Measurements from ENCODE around the gene ABCA4.
"Not testable (repeated sequence)": the region's sequence is repeated elsewhere in the genome, so short reads cannot be mapped to it uniquely, and the experiment has no call there.

The ABCA4 gene

DNA sequence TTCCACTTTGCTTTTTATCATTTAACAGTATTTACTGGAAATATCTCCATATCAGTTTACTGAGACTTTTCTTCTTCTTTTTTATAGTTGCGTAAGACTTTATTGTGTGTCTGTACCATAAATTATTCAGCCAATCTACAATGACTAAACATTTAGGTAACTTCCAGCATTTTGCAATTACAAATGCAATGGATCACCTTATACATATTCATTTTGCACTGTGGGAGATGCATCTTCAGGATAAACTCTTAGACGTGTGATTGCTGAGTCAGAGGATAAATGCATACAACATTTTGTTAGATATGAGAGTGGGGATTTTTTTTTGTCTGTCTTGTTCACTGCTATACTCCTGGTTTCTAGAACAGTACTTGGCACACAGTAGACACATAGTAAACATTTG is 116.0 kb downstream of the ABCA4 start:
- DNase-seq (ENCODE audit: low spot score) = peak; percentile 20

DNA sequence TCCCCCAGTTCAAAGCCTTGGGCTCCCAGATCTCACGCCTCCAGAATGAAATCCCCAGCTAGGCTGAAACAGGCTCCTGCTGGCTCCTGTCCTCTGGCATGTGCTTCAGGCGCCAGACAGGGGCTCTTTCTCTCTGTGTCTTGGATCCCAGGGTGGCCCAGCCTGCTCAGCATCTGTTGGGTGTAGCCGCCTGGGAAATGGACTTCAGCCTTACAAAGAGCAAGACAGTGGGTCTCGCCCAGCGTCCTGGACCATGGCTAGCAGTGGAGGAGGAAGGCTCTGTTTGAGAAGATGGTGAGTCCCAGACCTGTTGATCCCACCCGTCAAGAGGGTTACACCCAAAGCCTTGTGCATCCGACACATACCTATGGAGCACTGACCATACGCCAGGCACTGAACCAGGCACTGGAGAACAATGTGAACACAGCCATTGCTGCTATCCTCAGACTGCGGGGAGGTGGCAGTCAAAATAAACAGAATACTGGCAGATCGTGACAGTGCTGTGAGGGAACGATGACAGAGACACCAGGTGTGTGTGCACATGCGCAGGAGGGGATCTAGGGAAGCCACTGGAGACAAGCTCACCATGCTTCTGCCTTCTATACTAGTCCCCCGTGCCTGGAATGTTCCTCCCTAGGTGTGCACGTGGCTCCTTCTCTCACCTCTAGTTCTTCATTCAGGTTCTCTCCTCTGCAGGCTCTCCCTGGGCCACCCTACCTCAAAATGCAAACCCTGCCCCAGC is 118.7 kb downstream of the ABCA4 start:
- DNase-seq (ENCODE audit: low spot score) = no peak

DNA sequence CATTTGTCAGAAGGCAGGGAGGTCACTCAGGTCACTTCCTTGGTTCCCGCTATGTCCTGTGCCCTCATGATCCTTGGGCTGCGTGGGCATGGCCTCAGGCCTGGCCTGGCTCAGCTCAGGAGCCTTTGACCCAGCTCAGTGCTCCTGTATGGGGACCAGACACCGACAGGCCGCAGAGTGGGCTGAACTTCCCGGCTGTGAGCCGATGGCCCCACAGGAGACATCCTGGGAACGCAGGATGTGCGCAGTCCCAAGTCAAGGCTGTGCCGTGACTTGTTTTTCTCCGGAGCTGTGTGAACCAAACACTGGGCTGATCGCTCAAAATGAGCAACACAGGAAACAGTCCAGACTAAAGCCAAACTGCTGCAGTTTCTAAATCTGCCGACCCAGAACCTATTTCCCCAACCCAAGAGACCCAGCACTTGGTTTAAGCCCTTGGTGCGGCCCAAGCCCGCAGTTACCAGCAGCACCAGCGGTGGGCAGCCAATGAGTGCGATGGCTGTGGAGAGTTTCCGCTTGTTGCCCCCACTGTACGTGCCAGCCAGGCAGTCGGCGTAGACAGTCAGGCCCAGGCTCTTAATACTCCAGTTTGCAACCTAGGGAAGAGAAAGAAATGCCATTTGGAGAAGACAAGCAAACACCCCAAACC is 119.4 kb downstream of the ABCA4 start:
- DNase-seq (ENCODE audit: low spot score) = no peak

DNA sequence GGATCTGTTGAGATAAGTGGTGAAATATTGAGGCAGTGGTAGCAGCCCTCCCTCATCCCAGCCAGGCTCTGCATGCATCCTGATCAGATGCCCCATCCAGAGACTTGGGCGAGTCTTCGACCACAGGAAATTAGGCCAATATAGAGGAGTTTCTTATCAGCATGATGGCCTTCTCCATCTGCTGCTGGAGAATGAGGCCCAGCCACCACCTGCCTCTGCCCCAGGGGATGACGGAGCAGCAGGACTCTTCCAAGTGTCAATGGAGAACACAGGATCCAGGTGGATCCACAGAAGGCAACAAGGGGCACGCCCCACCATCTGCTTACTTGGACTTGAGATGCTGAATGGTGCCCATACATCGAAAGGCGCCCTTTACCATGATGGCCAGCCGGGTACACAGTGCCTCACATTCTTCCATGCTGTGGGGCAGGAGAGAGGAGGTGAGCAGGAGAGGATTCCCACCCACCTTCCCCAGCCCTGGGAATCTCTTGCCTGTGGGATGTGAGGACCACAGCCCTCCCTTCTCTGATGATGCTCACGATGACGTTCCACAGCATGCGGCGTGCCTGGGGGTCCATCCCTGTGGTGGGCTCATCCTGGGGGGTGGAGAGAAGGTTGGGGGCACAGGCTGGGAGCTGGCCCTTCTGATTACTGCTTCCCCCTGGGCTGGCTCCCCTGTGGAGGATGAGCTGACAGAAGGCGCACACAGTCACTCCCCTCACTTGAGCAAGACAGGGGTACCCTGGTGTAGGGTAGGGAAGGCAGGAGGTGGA is 120.3 kb downstream of the ABCA4 start:
- DNase-seq (ENCODE audit: low spot score) = no peak

DNA sequence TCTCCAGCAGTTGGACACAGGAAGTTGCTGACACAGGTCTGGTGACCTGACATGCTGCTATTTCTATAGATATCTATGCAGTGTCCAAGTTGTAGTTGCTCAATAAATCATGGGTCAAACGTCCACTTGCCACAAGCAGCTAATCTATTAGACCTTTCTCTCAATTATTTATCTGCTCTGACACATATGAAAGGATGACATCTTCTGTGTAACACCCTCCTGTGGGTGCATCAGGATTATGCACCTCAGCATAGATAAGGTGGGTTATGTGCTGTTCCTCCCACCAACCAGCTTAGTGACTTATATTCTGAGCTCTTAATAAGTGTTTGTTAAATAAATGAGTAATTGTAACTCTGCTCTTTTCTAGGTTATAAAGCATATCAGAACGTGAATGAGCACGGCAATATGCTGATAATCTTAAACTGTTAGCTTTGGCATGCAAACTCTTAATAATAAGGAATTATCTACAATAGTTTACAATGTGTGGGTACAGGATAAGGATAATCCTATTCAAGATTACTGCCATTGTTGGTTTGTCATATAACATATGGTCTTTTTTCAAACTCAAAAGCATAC is 121.0 kb downstream of the ABCA4 start:
- DNase-seq (ENCODE audit: low spot score) = no peak

DNA sequence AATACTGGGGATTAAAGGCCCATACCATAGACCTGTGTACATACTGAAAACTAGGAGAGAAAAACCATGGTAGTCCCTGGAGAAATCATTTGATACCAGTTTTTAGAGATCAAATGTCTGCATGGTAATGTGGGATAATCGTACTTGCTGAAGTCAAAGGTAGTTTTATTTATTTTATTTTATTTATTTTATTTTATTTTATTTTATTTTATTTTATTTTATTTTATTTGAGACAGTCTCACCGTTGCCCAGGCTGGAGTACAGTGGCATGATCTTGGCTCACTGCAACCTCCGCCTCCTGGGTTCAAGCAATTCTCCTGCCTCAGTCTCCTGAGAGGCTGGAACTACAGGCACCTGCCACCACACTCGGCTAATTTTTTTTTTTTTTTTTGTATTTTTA is 122.4 kb downstream of the ABCA4 start:
- not testable (repeated sequence) for DNase-seq (ENCODE audit: low spot score)

DNA sequence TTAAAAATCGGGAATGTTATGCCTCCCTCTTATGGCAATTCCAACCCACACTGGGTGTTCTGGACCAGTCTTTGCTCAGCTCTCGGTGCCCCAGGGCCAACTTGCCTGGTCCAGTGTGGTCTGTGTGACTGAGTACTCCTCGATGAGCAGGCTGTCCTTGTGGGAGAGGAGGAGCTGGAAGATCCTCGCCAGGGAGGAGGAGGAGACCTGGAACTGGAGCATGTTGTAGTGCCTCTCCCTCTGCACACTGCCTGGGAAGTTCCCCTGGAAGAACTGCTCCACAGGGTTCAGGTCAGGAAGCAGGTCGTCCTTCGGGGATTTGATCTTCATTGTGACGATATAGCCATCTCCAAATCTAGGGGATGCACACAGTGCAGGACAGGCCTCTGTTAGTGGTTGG is 123.2 kb downstream of the ABCA4 start:
- DNase-seq (ENCODE audit: low spot score) = no peak

DNA sequence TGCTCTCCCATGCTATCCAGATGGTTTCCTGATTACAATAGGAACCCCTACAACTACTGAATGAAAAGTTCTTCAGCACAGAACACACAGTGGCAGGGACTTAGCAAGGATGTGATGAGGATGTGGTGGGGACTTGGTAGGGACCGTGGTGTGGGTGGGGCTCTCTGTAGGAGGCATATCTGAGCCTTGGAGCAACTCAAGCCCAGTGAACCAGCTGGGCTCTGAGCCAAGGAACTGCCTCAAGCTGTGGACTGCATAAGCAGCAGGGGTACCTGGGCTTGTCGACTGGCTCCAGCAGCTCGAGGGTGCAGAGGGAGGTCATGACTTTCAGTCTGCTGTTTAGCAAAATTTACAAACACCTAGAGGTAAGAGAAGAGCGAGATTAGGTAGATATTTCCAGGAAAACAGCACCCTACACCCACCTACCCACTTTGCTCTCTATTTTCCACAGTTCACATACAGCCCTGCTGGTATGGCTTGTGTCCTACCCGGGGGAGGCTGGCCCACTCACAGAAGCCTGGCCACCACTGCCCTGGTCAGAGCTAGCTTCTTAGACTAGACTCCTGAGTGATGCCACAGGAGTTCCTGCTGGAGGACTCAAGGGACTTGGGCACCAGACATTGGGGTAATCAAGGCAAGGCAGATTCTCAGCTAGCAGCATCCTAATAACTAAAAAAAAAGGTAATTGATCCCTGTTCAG is 125.0 kb downstream of the ABCA4 start:
- DNase-seq (ENCODE audit: low spot score) = peak; percentile 31

DNA sequence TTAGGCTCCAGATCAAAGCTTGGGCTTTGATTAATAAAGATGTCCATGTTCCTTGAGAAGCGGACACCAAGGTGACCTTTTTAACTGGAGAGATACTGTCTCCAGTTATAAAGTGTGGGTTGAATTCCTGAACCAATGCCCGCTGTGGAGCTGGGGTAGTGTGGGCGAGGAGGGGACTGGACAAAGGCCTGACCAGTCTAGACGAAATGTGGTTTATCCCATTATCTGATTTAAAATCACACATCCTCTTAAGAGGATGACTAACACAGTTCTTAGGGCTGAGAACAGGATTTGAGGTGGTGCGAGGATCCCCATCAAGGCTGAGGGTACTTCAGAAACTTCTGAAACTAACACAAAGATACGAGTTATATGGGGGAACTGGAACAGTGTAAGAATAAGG is 127.2 kb downstream of the ABCA4 start:
- DNase-seq (ENCODE audit: low spot score) = no peak

DNA sequence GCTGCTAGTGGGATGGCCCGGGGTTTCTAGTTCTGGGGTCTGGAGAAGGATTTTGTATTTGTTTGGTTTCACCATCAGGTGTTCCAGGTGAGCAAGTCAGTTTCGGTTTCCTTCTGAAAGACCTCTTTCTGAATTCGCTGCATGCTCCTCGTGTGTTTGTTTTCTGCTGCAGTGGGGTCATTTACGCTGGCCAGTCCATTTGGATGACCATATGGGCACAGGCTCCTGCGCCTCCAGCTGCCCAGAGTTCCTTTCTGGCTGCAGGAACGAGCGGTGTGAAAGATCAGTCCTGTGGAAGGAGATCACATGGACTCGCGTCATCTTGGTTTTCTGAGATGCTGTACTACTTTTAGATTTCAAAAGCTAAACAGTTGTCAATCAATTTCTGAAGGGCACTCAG is 128.0 kb downstream of the ABCA4 start:
- no peak for DNase-seq (ENCODE audit: low spot score)

DNA sequence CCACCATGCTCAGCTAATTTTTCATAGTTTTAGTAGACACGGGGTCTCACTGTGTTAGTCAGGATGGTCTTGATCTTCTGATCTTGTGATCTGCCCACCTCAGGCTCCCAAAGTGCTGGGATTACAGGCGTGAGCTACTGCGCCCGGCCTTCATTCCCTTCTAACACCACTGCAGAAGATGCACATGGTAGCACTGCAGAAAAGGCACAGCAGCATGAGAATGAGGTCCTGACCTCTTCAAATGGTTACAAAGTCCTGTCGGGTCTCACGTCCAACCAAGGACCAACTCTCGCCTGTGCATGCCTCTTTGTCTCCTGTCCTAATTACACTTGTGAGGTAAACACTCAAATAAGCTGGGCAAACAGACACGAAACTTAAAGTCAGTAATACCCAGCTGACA is 128.8 kb downstream of the ABCA4 start:
- DNase-seq (ENCODE audit: low spot score) = no peak

DNA sequence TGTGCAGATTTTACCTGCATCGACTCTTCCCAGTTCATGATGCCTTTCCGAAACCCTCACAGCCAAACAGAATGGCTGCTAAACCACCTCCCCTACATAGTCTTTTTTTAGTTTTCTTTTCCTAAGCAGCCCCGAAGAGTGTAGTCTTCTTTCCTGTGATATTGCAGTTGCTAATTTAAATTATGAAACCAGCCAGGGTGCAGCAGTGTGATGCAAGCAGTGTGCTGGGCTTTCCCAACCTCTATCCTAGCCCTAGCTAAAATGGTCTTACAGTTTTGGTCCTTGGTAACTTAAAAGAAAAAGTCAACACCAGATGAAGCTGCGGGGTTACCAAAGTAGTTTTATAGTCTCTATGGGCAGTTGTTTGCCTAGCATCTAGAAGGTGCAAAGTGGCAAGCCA is 129.7 kb downstream of the ABCA4 start:
- DNase-seq (ENCODE audit: low spot score) = no peak

DNA sequence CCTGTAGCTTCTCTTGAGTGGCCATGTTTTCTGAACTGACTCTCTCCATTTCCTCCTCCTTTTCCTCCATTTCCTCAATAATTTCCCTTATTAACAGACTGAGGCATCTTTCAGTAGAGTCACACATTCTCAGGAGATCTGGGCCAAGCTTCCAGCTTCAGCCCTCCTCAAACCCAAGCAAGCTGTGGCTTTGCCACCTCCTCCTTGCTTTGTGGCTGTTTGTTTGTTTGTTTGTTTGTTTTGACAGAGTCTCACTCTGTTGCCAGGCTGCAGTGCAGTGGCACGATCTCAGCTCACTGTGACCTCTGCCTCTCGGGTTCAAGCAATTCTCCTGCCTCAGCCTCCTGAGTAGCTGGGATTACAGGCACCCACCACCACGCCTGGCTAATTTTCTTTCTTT is 130.5 kb downstream of the ABCA4 start:
- not testable (repeated sequence) for DNase-seq (ENCODE audit: low spot score)

DNA sequence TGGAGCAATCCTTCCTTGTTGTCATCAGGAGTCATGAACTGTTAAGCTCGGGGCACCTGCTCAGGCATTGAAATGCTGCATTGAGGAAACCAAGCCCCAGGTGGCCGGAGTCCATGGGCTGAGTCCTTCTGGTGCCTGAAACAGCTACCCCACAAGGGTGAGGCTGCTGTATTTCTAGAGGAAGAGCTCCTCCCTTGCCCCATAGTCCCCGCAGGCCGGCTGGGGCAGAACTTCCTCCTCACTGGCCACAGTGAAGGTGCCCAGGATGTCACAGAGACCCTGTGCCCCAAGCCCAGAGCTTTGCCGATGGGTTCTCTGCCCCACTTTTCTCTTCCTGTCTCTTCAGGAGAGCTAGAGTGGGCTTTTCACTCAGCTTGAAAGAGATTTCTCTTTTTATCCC is 130.9 kb downstream of the ABCA4 start:
- no peak for DNase-seq (ENCODE audit: low spot score)

DNA sequence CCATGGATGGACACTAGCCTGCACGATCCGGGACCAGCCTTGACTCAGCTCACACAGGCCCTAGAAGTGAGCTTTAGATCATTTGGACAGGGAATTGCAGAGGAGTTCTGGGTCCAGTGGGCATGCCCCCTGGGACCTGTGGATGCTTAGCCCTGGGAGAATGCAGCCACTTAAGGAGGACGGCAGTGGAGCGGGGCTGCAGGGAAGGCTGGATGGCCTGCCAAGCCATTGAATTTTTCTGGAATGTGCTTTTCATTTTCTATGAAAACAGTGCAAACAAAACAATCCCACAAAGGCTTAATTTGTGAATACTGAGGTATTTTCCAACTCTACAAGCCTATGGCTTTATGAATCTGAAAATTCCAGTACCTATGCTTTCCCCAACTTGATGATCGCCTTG is 131.3 kb downstream of the ABCA4 start:
- no peak for DNase-seq (ENCODE audit: low spot score)

DNA sequence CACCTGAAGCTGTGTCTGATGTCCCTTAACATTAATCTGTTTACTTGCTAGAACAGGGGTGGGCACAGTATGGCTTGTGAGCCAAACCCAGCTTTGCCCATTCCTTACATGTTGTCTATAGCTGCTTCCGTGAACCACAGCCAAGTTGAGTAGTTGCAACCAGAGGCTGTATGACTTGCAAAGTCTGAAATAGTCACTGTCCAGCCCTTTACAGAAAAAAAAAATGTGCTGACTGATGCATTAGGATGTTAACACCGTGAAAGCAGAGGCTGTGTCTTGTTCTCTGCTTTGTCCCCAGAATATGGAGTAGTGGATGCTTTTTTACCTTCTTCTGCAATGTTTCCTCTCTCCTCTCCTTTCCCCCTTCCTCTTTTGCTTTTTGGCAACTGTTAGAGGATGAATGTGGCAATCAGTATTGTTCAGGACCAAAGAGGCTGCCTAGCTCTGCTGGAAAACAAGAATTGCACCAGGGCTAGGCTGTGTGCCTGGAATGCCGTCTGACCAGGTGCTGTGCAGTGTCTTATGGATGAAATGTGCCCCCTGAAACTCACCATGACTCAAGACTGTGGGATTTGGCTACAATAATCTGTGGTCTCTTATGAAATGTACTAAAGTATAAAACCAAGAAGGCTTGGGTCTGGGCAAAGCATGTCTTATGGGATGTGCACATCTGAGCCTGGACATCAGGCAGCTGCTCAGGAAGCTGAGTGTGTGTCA is 132.2 kb downstream of the ABCA4 start:
- no peak for DNase-seq (ENCODE audit: low spot score)

DNA sequence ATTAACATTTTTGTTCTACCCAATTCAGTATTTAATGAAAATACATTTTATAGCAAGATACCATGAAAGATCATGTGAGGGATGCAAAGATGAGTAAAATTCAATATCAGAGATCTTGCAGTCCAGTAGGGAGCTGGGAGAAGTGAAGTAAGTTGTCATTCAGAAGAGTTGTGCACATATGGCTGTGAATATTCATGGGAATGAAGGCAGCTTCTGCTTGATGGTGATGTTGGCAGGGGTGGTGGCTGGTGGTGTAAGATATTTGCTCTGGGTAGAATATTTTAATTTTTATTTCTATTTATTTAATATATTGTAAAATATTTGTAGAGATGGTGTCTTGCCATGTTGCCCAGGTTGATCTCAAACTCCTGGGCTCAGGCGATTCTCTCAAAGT is 139.7 kb downstream of the ABCA4 start:
- DNase-seq (ENCODE audit: low spot score) = no peak

DNA sequence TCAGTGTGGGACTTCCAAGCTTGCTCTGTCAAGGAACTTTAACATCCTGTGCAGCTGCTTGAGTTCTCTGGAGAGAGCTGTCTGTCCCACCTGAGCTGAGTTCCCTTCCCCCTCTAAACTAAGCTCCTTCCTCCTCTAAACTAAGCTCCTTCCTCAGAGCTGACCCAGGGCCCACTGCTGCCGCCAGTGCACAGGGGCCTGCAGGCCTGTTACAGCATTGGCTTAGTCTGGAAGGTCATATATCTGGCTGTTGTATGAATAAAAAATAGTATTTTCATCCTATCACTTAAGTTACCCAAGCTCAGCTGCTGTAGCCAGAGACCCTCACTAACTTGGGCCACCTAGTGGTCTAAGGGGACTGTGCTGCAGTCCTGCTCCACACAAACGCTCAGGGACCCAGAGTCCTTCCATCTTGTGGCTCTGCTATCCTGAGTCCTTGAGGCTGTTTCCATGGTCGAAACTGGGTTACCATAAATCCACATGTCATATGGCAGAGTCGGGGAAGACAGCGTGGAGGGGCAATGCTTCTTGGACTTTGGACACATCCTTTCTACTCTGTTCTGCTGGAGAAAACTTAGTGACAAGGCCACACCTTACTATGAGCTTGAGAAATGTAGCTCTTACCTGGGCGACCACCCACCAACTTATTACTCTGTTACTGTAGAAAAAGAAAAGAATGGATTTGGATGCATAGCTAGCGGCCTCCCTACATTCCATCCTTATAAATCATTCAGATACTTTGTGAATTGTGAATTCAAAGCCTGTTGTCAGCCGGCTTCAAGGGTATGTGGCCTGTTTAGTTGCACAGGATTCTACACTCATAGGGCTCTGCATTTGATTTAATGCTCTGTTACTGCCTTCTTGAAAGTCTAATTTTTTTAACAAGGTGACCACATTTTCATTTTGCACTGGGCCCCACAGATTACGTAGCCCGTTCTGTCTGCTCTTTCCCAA is 140.4 kb downstream of the ABCA4 start:
- no peak for DNase-seq (ENCODE audit: low spot score)

DNA sequence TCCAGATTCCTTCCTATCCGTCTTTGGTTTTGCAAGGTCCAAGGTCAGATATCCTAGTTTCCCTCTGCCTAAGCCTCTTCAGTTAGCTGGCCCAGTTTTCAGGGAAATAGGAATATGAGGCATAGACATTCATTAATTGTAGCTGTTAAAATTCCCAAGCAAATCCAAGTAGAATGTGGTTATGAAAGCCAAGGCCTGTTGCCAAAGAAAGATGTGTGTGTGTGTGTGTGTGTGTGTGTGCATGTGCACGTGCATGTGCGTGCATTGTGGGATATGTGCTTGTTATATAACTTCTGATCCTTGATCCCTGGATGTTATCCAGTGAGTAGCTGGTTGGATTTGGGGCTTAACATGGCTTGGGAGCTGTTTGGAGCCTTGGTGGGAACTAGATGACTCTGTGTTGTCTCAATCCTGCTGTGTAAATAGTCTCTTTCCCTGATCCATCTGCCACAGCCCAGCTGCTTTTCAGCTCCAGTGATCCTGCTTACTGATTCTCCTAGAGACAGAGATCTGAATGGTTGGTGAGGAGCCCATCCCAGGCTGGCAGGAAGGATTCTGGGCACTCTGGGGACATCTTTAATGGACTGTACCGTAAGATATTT is 141.1 kb downstream of the ABCA4 start:
- peak; percentile 61 for DNase-seq (ENCODE audit: low spot score)

Measured in kidney tubule cell (primary cell).